Memory B cell (primary cell): ENCODE results near the gene IL1B.
"Not testable (repeated sequence)": the region's sequence is repeated elsewhere in the genome, so short reads cannot be mapped to it uniquely, and the experiment has no call there.

Source experiments
- ATAC-seq: fragments of 150-1000 bp; cut with Tn5 transposase; 2 replicates; pipeline ENCODE4 v1.10.0; 2021; ENCODE audit warnings: low read depth, mild to moderate bottlenecking, moderate library complexity
- DNase-seq, 2 donors: peaks; one replicate each; pipeline ENCODE4 v3.0.0; 2022; ENCODE audit warnings: low spot score in 2 of 2
- H3K27ac Mint-ChIP-seq: one replicate; pipeline ENCODE4 v1.8.0; 2022; ENCODE audit warnings: mild to moderate bottlenecking, moderate library complexity, mixed read lengths
- H3K27me3 Mint-ChIP-seq: one replicate; pipeline ENCODE4 v1.8.0; 2022; ENCODE audit warnings: mixed read lengths
- H3K36me3 Mint-ChIP-seq: one replicate; pipeline ENCODE4 v1.8.0; 2022; ENCODE audit warnings: mild to moderate bottlenecking, mixed read lengths
- H3K4me1 Mint-ChIP-seq: one replicate; pipeline ENCODE4 v1.8.0; 2022; ENCODE audit warnings: mixed read lengths
- H3K4me3 Mint-ChIP-seq: one replicate; pipeline ENCODE4 v1.8.0; 2022; ENCODE audit warnings: mild to moderate bottlenecking, moderate library complexity, mixed read lengths
- H3K9me3 Mint-ChIP-seq: one replicate; pipeline ENCODE4 v1.8.0; 2022; ENCODE audit warnings: mixed read lengths

IL1B gene

DNA sequence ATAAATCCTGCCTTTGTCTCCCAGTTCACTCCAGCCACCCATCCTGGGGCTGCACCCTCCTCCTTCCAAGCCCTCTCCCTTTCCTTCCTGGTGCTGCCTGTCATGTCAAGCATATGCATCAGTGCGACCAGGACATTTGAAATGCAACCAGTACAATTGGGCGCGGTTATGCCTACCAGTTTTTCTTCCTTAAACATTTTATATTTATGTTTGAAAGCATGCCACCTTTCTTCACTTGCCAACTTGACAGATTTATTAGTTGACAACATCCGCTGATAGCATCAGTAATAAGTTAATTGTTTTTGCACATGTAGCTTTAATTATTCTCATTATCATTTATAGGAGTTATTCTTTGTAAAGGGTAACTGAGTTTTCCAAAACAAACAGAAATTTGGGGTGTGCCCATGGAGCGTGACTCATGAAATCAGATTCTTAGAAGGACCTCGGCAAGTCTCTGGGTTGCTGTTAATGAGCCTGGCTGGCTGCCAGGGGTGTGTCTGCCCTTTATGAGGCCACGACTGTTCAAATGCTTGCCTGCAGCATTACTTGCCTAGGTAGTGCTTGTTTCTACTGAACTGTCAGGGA, 32.8 kb upstream of the IL1B start:
- Mint-ChIP-seq H3K4me1 (no peaks in the 10 kb centered on the region), H3K9me3 (peaks cover 3% of the 10 kb centered on the region), H3K27ac (no peak overlapping the region), H3K4me3 (no peak overlapping the region), H3K36me3 (no peaks in the 10 kb centered on the region), H3K27me3 (peaks cover 5% of the 10 kb centered on the region)
- ATAC-seq (no peak), DNase-seq (no peak)

DNA sequence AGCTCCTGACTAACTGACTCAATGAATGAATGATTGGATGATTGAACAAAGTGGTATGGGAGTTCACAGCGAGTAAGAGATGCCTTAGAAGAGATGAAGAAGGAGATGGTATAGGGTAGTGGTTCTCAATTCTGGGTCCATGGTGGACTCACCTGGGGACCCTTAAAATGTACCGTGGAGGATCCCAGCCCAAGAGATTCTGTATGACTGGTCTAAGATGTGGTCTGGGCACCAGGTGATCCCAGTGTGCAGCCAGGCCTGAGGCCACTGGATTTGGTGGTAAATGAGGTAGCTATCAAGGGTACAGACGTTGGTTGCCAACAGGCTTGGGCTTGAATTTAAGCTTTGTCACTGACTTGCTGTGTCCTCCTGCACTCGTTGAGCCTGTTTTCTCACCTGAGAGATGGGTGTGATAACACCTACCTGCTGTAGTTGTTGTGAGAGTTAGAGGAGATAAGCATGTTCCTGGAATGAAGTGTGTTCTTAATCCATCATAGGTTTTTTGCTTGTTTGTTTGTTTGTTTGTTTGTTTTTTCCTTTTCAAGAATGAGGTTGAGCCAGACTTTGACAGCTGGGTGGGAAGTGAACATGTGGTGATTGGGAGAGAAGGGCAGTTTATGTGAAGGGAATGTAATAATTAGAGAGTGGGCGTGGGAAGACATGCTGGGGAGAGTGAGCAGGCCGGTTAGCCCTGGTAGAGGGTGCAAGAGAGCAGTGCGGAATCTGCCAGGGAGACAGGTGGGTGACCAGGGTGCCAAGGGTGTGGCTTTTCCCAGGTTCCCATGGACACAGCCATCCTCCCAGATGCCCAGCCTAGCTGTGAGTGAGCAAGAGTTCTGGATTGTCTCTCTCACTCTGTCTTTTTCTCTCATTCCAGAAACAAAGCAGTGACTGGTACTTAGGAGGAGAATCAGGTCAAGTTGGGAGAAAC, 31.4 kb upstream of the IL1B start:
- Mint-ChIP-seq H3K4me3 (no peak overlapping the region), H3K9me3 (peaks cover 3% of the 10 kb centered on the region), H3K27me3 (peaks cover 5% of the 10 kb centered on the region), H3K4me1 (no peaks in the 10 kb centered on the region), H3K27ac (no peak overlapping the region), H3K36me3 (no peaks in the 10 kb centered on the region)
- ATAC-seq (no peak), DNase-seq (no peak)

DNA sequence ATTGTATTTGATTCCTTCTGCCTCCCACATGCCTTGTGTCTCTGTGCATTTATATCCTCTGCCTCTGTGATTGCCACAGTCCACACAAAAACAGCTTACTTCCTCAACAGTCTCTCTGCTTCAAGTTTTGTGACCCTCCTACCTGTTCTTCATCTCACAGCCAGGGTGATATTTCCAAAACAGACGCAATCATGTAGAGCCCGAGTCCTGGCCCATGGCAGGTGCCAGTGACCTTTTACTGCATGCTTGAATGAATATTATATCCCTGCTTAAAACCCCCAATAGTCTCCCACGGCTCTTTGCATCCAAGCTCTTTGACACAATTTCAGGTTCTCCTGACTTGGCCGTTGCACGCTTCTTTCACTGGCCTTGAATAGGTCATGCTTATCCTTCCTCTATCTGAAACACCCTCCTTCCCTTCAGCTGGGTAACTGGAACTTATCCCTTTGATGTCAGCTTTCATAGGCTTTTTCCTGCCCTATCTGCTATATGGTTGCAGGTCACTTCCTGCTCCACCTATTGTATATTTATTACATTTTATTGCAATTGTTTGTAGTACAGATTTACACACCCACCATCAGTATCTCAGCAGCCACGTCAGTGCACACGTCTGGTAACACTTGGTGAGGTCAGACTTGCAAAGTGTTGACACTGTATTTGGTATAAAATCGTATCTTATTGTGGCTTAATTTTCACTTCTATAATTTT, 29.7 kb upstream of the IL1B start:
- DNase-seq (no peak), ATAC-seq (no peak)
- no peak overlapping the region for H3K27ac Mint-ChIP-seq
- no peaks in the 10 kb centered on the region for H3K4me1 Mint-ChIP-seq
- peaks cover 3% of the 10 kb centered on the region for H3K9me3 Mint-ChIP-seq
- no peaks in the 10 kb centered on the region for H3K36me3 Mint-ChIP-seq
- H3K4me3 Mint-ChIP-seq, result no peak overlapping the region
- H3K27me3 Mint-ChIP-seq, result peaks cover 5% of the 10 kb centered on the region

DNA sequence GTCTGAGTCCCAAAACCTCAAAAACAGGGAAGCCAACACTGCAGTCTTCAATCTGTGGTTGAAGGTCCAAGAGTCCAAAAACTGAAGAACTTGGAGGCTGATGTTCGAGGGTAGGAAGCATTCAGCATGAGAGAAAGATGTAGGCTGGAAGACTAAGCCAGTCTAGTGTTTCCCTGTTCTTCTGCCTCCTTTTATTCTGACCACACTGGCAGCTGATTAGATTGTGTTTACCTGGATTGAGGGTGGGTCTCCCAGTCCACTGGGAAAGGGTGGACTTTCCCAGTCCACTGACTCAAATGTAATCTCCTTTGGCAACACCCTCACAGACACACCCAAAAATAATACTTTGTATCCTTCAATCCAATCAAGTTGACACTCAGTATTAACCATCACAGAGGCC, 27.5 kb upstream of the IL1B start:
- no peak for ATAC-seq
- DNase-seq, result no peak
- no peaks in the 10 kb centered on the region for H3K4me1 Mint-ChIP-seq
- peaks cover 2% of the 10 kb centered on the region for H3K27me3 Mint-ChIP-seq
- H3K36me3 Mint-ChIP-seq, result peaks cover 2% of the 10 kb centered on the region
- H3K9me3 Mint-ChIP-seq, result peaks cover 4% of the 10 kb centered on the region
- no peak overlapping the region for H3K4me3 Mint-ChIP-seq
- no peak overlapping the region for H3K27ac Mint-ChIP-seq

- not testable (repeated sequence) for DNase-seq, H3K4me1 Mint-ChIP-seq, H3K36me3 Mint-ChIP-seq, H3K9me3 Mint-ChIP-seq, ATAC-seq, H3K27me3 Mint-ChIP-seq, H3K4me3 Mint-ChIP-seq, H3K27ac Mint-ChIP-seq
These were observed 23.0 kb upstream of the IL1B start for GRCh38 chr2:112859406-112860183.

- peaks cover 4% of the 10 kb centered on the region for H3K27me3 Mint-ChIP-seq
- no peaks in the 10 kb centered on the region for H3K9me3 Mint-ChIP-seq
- no peaks in the 10 kb centered on the region for H3K4me1 Mint-ChIP-seq
- peaks cover 2% of the 10 kb centered on the region for H3K36me3 Mint-ChIP-seq
- ATAC-seq (no peak), DNase-seq (no peak)
- H3K27ac Mint-ChIP-seq, result no peak overlapping the region
- no peak overlapping the region for H3K4me3 Mint-ChIP-seq
These were observed 14.0 kb upstream of the IL1B start for GRCh38 chr2:112850588-112850987.

GRCh38 chr2:112849956-112850355, 13.4 kb upstream of the IL1B start:
- H3K36me3 Mint-ChIP-seq, result peaks cover 2% of the 10 kb centered on the region
- H3K9me3 Mint-ChIP-seq, result no peaks in the 10 kb centered on the region
- H3K27me3 Mint-ChIP-seq, result peaks cover 4% of the 10 kb centered on the region
- H3K27ac Mint-ChIP-seq, result no peak overlapping the region
- H3K4me3 Mint-ChIP-seq, result no peak overlapping the region
- no peaks in the 10 kb centered on the region for H3K4me1 Mint-ChIP-seq
- ATAC-seq (no peak), DNase-seq (no peak)

DNA sequence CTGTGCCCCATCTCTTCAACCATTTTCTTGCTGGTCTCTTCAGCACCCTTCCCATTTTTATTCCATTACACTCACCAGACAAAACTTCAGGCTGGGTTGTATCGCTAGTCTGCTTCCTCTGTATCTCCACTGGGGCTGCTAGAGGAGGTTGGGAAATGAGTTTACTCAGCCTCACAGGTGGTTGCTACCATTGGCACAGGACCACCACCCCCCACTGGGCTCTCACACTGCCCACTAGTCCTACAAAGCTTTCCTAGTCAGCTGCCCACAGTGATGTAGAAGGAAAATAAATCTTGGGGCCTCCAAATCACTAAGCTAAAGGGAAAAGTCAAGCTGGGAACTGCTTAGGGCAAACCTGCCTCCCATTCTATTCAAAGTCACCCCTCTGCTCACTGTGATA, 12.3 kb upstream of the IL1B start:
- ATAC-seq, result no peak

DNA sequence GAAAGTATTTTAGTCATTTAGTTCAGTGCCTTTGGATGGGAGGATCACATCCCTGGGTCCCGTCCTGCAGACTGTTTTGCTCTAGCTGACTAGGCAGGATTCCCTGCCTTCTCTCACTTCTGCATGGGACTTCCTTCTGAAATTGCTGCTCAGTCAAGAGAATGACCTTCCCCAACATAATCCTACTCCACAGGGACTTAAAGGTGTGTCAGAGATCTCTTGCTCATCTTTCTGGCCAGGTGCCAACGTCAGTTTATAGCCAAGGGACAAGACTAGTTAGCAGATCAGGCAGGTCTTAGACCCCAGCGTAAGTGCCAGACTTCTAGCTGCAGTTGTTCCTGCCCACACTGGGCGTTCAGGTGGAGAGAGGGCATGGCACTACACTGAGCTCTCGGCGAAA, 9.5 kb upstream of the IL1B start:
- Mint-ChIP-seq H3K27ac (no peak overlapping the region), H3K9me3 (no peaks in the 10 kb centered on the region), H3K27me3 (peaks cover 2% of the 10 kb centered on the region), H3K4me3 (no peak overlapping the region), H3K36me3 (peaks cover 2% of the 10 kb centered on the region), H3K4me1 (peaks cover 18% of the 10 kb centered on the region)
- ATAC-seq (no peak), DNase-seq (no peak)

More for the DNA sequence above, 12.3 kb upstream of the IL1B start:
- H3K4me1 Mint-ChIP-seq, result no peaks in the 10 kb centered on the region
- no peak overlapping the region for H3K27ac Mint-ChIP-seq
- H3K4me3 Mint-ChIP-seq, result no peak overlapping the region
- DNase-seq, result no peak
- H3K36me3 Mint-ChIP-seq, result peaks cover 2% of the 10 kb centered on the region
- H3K9me3 Mint-ChIP-seq, result no peaks in the 10 kb centered on the region
- peaks cover 4% of the 10 kb centered on the region for H3K27me3 Mint-ChIP-seq

- no peak overlapping the region for H3K27ac Mint-ChIP-seq
These were observed 7.3 kb upstream of the IL1B start for GRCh38 chr2:112843836-112844235.

GRCh38 chr2:112843288-112843687, 6.7 kb upstream of the IL1B start:
- Mint-ChIP-seq H3K36me3 (peaks cover 2% of the 10 kb centered on the region), H3K9me3 (no peaks in the 10 kb centered on the region), H3K4me3 (no peak overlapping the region), H3K27me3 (no peaks in the 10 kb centered on the region), H3K27ac (peak overlapping the region; percentile 15), H3K4me1 (peaks cover 39% of the 10 kb centered on the region)
- no peak for DNase-seq
- ATAC-seq, result no peak

More at GRCh38 chr2:112843836-112844235, 7.3 kb upstream of the IL1B start:
- Mint-ChIP-seq H3K4me1 (peaks cover 34% of the 10 kb centered on the region), H3K9me3 (no peaks in the 10 kb centered on the region), H3K36me3 (peaks cover 2% of the 10 kb centered on the region), H3K27me3 (peaks cover 1% of the 10 kb centered on the region), H3K4me3 (no peak overlapping the region)
- no peak for DNase-seq
- ATAC-seq, result no peak

- Mint-ChIP-seq H3K9me3 (no peaks in the 10 kb centered on the region), H3K4me3 (peak overlapping the region; percentile 24), H3K4me1 (peaks cover 43% of the 10 kb centered on the region), H3K36me3 (peaks cover 2% of the 10 kb centered on the region), H3K27ac (peak overlapping the region; percentile 88), H3K27me3 (no peaks in the 10 kb centered on the region)
- DNase-seq, result no peak
- ATAC-seq, result peak; percentile 76
These were observed 4.9 kb upstream of the IL1B start for GRCh38 chr2:112841295-112842044.

GRCh38 chr2:112840068-112840445, 3.5 kb upstream of the IL1B start:
- H3K9me3 Mint-ChIP-seq, result no peaks in the 10 kb centered on the region
- peaks cover 48% of the 10 kb centered on the region for H3K4me1 Mint-ChIP-seq
- H3K36me3 Mint-ChIP-seq, result no peaks in the 10 kb centered on the region
- DNase-seq, result no peak
- ATAC-seq, result no peak
- no peaks in the 10 kb centered on the region for H3K27me3 Mint-ChIP-seq
- no peak overlapping the region for H3K4me3 Mint-ChIP-seq
- H3K27ac Mint-ChIP-seq, result peak overlapping the region; percentile 37
